ENCODE data around the gene APEX2.

GRCh38 chrX:55028040-55028439, 27.9 kb downstream of the APEX2 start:
- no peak for TF ChIP-seq REST (IDR thresholded peaks at IDR 0.05; ENCODE audit: unreplicated experiment)
- no peak for TF ChIP-seq CTCF (conservative IDR thresholded peaks at IDR 0.05; ENCODE audit: low read depth in 2 of 2)
- no peak for TF ChIP-seq EZH2 (IDR thresholded peaks at IDR 0.05; ENCODE audit: low read depth, unreplicated experiment)
- no peak for TF ChIP-seq CREB1 (CRISPR knock-in tag; IDR thresholded peaks at IDR 0.05; ENCODE audit: low read depth)
- TF ChIP-seq POLR2AphosphoS5 (IDR thresholded peaks at IDR 0.05; ENCODE audit: low read depth) = no peak
- no peak for TF ChIP-seq JUNB (IDR thresholded peaks at IDR 0.05; ENCODE audit: unreplicated experiment)
- no peak for TF ChIP-seq EZH2phosphoT487 (IDR thresholded peaks at IDR 0.05; ENCODE audit: unreplicated experiment)
- no peak for TF ChIP-seq ETS1 (IDR thresholded peaks at IDR 0.05)
- no peak for TF ChIP-seq STAT1 (IDR thresholded peaks at IDR 0.05; ENCODE audit: unreplicated experiment)
- no peak for TF ChIP-seq NANOG (IDR thresholded peaks at IDR 0.05; ENCODE audit: borderline replicate concordance)

All from GM23338 (cell line).